ENCODE measurements around the gene ARID3A. TPM values are rescaled to one million over a fixed set of nuclear protein-coding genes. Genes with fewer than 3 reads are reported as not detected.

Gene ARID3A
- total and polyA plus RNA-seq, 2 of the 13 experiments (the other 11 are each of a cell fraction or from before 2014, with no cell fraction given) = 71.3 to 77.9 TPM

DNA sequence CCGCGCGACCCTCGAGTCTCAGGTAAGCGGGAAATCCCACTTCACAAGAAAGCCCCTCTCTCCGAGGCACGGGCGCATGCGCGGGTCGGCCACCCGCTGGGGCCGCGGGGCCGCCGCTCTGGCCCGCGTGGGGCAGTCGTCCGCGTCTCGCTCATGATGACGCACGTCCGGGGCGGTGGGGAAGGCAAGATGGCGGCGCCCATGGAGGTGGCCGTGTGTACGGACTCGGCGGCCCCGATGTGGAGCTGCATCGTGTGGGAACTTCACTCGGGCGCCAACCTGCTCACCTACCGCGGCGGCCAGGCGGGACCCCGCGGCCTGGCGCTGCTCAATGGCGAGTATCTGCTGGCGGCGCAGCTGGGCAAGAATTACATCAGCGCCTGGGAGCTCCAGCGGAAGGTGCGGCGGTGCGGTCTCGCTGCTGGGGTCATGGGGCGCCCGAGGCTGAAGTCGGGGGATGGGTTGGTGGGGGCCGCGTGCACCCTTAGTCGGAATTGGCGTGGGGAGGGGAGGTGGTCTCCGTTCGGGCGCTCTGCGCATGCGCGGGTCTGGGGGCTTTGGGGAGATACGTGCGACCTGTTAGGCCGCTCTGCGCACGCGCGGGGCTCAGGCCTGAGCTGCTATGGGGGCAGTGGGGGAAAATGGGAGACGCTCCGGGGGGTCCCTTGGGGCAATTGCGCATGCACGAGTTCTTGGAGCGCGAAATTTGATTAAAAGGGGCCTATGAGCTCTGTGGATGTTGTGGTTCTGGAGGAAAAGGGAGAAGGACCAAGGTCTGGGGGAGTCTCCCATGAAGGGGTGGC lies 58.5 kb downstream of the ARID3A start, which contains the start of gene WDR18 (continued):
- TF ChIP-seq, protein P1, sequence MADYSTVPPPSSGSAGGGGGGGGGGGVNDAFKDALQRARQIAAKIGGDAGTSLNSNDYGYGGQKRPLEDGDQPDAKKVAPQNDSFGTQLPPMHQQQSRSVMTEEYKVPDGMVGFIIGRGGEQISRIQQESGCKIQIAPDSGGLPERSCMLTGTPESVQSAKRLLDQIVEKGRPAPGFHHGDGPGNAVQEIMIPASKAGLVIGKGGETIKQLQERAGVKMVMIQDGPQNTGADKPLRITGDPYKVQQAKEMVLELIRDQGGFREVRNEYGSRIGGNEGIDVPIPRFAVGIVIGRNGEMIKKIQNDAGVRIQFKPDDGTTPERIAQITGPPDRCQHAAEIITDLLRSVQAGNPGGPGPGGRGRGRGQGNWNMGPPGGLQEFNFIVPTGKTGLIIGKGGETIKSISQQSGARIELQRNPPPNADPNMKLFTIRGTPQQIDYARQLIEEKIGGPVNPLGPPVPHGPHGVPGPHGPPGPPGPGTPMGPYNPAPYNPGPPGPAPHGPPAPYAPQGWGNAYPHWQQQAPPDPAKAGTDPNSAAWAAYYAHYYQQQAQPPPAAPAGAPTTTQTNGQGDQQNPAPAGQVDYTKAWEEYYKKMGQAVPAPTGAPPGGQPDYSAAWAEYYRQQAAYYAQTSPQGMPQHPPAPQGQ (CRISPR knock-in tag; IDR thresholded peaks at IDR 0.05; ENCODE audit: borderline replicate concordance) = no peak
- TF ChIP-seq, protein P2, sequence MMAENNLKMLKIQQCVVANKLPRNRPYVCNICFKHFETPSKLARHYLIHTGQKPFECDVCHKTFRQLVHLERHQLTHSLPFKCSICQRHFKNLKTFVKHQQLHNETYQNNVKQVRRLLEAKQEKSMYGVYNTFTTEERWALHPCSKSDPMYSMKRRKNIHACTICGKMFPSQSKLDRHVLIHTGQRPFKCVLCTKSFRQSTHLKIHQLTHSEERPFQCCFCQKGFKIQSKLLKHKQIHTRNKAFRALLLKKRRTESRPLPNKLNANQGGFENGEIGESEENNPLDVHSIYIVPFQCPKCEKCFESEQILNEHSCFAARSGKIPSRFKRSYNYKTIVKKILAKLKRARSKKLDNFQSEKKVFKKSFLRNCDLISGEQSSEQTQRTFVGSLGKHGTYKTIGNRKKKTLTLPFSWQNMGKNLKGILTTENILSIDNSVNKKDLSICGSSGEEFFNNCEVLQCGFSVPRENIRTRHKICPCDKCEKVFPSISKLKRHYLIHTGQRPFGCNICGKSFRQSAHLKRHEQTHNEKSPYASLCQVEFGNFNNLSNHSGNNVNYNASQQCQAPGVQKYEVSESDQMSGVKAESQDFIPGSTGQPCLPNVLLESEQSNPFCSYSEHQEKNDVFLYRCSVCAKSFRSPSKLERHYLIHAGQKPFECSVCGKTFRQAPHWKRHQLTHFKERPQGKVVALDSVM (CRISPR knock-in tag; IDR thresholded peaks at IDR 0.05) = no peak; the same call in 1 of the 2 replicates
- TF ChIP-seq NR3C1 (CRISPR knock-in tag; IDR thresholded peaks at IDR 0.05) (no peak), ZNF782 (CRISPR knock-in tag; IDR thresholded peaks at IDR 0.05; ENCODE audit: borderline replicate concordance) (no peak; the same call in 1 of the 2 replicates), ZNF562 (CRISPR knock-in tag; IDR thresholded peaks at IDR 0.05; ENCODE audit: borderline replicate concordance) (no peak), PTBP1 (IDR thresholded peaks at IDR 0.05; ENCODE audit: low read depth, low read length, poor library complexity, severe bottlenecking) (no peak), ZNF678 (CRISPR knock-in tag; IDR thresholded peaks at IDR 0.05) (0 out of 2 replicates have a peak, but pooled peaks have one; percentile 23), SP4 (CRISPR knock-in tag; IDR thresholded peaks at IDR 0.05) (peak; percentile 80; the same call in 1 of the 2 replicates), ZNF660 (CRISPR knock-in tag; IDR thresholded peaks at IDR 0.05; ENCODE audit: borderline replicate concordance, low read depth) (no peak), ZNF350 (CRISPR knock-in tag; IDR thresholded peaks at IDR 0.05; ENCODE audit: borderline replicate concordance, low read depth) (peak; percentile 82), TSC22D2 (CRISPR knock-in tag; IDR thresholded peaks at IDR 0.05; ENCODE audit: borderline replicate concordance) (no peak), ZNF460 (CRISPR knock-in tag; IDR thresholded peaks at IDR 0.05; ENCODE audit: borderline replicate concordance) (peak; percentile 27; the same call in 1 of the 2 replicates), ZNF180 (CRISPR knock-in tag; IDR thresholded peaks at IDR 0.05; ENCODE audit: borderline replicate concordance, low read depth) (no peak), ATF7 (IDR thresholded peaks at IDR 0.05) (peak; percentile 67), ATF7 (CRISPR knock-in tag; IDR thresholded peaks at IDR 0.05) (0 out of 2 replicates have a peak, but pooled peaks have one; percentile 36), TRIM24 (CRISPR knock-in tag; IDR thresholded peaks at IDR 0.05) (no peak), ZNF225 (CRISPR knock-in tag; IDR thresholded peaks at IDR 0.05) (peak; percentile 80; the same call in 1 of the 2 replicates), TAF1 (CRISPR knock-in tag; IDR thresholded peaks at IDR 0.05) (peak; percentile 83; the same call in 1 of the 2 replicates), ZBTB1 (CRISPR knock-in tag; IDR thresholded peaks at IDR 0.05; ENCODE audit: borderline replicate concordance) (no peak)
- TF ChIP-seq, protein P3, sequence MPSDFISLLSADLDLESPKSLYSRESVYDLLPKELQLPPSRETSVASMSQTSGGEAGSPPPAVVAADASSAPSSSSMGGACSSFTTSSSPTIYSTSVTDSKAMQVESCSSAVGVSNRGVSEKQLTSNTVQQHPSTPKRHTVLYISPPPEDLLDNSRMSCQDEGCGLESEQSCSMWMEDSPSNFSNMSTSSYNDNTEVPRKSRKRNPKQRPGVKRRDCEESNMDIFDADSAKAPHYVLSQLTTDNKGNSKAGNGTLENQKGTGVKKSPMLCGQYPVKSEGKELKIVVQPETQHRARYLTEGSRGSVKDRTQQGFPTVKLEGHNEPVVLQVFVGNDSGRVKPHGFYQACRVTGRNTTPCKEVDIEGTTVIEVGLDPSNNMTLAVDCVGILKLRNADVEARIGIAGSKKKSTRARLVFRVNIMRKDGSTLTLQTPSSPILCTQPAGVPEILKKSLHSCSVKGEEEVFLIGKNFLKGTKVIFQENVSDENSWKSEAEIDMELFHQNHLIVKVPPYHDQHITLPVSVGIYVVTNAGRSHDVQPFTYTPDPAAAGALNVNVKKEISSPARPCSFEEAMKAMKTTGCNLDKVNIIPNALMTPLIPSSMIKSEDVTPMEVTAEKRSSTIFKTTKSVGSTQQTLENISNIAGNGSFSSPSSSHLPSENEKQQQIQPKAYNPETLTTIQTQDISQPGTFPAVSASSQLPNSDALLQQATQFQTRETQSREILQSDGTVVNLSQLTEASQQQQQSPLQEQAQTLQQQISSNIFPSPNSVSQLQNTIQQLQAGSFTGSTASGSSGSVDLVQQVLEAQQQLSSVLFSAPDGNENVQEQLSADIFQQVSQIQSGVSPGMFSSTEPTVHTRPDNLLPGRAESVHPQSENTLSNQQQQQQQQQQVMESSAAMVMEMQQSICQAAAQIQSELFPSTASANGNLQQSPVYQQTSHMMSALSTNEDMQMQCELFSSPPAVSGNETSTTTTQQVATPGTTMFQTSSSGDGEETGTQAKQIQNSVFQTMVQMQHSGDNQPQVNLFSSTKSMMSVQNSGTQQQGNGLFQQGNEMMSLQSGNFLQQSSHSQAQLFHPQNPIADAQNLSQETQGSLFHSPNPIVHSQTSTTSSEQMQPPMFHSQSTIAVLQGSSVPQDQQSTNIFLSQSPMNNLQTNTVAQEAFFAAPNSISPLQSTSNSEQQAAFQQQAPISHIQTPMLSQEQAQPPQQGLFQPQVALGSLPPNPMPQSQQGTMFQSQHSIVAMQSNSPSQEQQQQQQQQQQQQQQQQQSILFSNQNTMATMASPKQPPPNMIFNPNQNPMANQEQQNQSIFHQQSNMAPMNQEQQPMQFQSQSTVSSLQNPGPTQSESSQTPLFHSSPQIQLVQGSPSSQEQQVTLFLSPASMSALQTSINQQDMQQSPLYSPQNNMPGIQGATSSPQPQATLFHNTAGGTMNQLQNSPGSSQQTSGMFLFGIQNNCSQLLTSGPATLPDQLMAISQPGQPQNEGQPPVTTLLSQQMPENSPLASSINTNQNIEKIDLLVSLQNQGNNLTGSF (CRISPR knock-in tag; IDR thresholded peaks at IDR 0.05) = no peak

Data from HepG2 (cell line).